Gastrocnemius medialis (tissue), 4 donors: ENCODE results near the gene CARNS1.

Experiments used
- POLR2A ChIP-seq, 2 donors: fragments of 450-650 bp; IDR thresholded peaks; one replicate each; pipeline ENCODE4 v1.6.1; 2017; ENCODE audit warnings: antibody characterized with exemption in 2 of 2, mild to moderate bottlenecking in 2 of 2, moderate library complexity in 2 of 2
- TF ChIP-seq, protein P1 (sequence below), 5 experiments: fragments of 450-650 bp in 3 of 5; fragments of 200-600 bp in 2 of 5; sonication (generic) in 2 of 5; IDR thresholded peaks in 4 of 5; conservative IDR thresholded peaks in 1 of 5; 1 replicate in 4 of 5; 2 replicates in 1 of 5; pipeline ENCODE4 v1.5.1; 2016 to 2019; ENCODE audit warnings: antibody characterized with exemption in 5 of 5, mild to moderate bottlenecking in 3 of 5, moderate library complexity in 3 of 5

DNA sequence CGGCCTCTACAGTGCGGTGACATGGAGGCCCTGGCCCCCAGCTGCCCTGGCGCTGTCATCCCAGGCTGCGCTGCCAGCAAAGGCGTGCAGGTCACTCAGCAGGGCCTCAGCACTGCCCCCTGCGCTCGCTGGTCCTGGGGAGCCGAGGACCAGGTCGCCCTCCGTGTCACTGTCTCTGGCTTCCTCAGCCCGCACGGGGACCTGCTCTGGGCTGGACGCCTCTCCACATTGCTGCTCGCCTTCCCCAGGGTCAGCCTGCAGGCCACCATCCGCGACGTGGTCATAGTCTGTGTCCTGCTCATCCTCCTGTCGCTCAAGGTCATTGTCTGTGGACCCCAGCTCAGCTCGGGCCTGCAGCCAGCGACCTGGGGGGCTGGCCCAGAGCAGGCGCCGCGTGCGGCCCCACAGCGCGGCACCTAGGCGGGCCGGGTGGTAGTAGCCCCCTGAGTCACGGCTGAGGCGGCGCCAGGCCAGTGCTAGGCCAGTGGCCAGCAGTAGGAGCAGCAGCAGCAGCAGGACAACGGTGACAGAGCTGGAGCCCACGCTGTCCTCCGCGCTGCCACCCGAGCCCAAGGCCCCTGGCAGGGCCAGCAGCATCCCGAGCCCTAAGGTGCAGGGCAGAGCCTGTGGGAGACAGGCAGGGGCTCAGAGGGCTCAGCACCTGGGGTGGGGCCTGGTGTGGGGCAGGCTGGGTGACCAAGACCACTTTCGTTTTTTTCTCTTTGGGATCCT is 20.4 kb downstream of the CARNS1 start:
- TF ChIP-seq, protein P1, sequence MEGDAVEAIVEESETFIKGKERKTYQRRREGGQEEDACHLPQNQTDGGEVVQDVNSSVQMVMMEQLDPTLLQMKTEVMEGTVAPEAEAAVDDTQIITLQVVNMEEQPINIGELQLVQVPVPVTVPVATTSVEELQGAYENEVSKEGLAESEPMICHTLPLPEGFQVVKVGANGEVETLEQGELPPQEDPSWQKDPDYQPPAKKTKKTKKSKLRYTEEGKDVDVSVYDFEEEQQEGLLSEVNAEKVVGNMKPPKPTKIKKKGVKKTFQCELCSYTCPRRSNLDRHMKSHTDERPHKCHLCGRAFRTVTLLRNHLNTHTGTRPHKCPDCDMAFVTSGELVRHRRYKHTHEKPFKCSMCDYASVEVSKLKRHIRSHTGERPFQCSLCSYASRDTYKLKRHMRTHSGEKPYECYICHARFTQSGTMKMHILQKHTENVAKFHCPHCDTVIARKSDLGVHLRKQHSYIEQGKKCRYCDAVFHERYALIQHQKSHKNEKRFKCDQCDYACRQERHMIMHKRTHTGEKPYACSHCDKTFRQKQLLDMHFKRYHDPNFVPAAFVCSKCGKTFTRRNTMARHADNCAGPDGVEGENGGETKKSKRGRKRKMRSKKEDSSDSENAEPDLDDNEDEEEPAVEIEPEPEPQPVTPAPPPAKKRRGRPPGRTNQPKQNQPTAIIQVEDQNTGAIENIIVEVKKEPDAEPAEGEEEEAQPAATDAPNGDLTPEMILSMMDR (IDR thresholded peaks at IDR 0.05 in 4 of 5, conservative IDR thresholded peaks at IDR 0.05 in 1 of 5) = no peak
- TF ChIP-seq POLR2A (IDR thresholded peaks at IDR 0.05) = no peak
